ENCODE results near the gene TAS2R46. TPM values are rescaled to one million over a fixed set of nuclear protein-coding genes. Genes with fewer than 3 reads are reported as not detected.

TAS2R46 gene
- total and polyA plus RNA-seq, 2 of the 4 experiments (the other 2 are of a cell fraction): 0.09 to 4.7 TPM

GRCh38 chr12:11055306-11055705, 6.8 kb downstream of the TAS2R46 start:
- H2AK5ac ChIP-seq (ENCODE audit: low read depth, low read length): no peak overlapping the region
- no peaks in the 10 kb centered on the region for H3K27me3 ChIP-seq (ENCODE audit: control insufficient read depth, insufficient read depth, low read length)
- no peak for ATAC-seq (ENCODE audit: low read depth)
- H3K9me1 ChIP-seq (ENCODE audit: insufficient read depth, low read length): peaks cover 4% of the 10 kb centered on the region; the same call in 1 of the 2 replicates
- no peak overlapping the region for H3K27ac ChIP-seq (ENCODE audit: insufficient read depth, low read length)
- no peak for DNase-seq
- no peak overlapping the region for H3K4me2 ChIP-seq (ENCODE audit: low read depth, low read length)
- no peak overlapping the region for H2AFZ ChIP-seq (replicated peaks; ENCODE audit: low read length, poor library complexity)
- no peak for TF ChIP-seq NFE2L2 (IDR thresholded peaks at IDR 0.05; ENCODE audit: low read depth, low read length)
- TF ChIP-seq CHD1 (IDR thresholded peaks at IDR 0.05; ENCODE audit: low read depth, low read length): no peak
- TF ChIP-seq, protein P1, sequence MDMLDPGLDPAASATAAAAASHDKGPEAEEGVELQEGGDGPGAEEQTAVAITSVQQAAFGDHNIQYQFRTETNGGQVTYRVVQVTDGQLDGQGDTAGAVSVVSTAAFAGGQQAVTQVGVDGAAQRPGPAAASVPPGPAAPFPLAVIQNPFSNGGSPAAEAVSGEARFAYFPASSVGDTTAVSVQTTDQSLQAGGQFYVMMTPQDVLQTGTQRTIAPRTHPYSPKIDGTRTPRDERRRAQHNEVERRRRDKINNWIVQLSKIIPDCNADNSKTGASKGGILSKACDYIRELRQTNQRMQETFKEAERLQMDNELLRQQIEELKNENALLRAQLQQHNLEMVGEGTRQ (IDR thresholded peaks at IDR 0.05; ENCODE audit: low read depth, low read length): no peak
- TF ChIP-seq BHLHE40 (IDR thresholded peaks at IDR 0.05; ENCODE audit: low read depth, low read length): no peak
- TF ChIP-seq CEBPB (IDR thresholded peaks at IDR 0.05; ENCODE audit: low read depth, low read length): no peak
- no peak for TF ChIP-seq MAZ (IDR thresholded peaks at IDR 0.05; ENCODE audit: borderline replicate concordance, low read depth, low read length)
- TF ChIP-seq POLR2A (IDR thresholded peaks at IDR 0.05; ENCODE audit: low read depth, low read length): no peak
- no peak for TF ChIP-seq FOS (IDR thresholded peaks at IDR 0.05; ENCODE audit: low read depth, low read length)
- no peak for TF ChIP-seq RAD21 (IDR thresholded peaks at IDR 0.05; ENCODE audit: low read length)
- TF ChIP-seq SMC3 (IDR thresholded peaks at IDR 0.05; ENCODE audit: low read depth, low read length): no peak
- no peak for TF ChIP-seq CTCF (conservative IDR thresholded peaks at IDR 0.05; ENCODE audit: low read depth, low read length)
- no peak for TF ChIP-seq MAFK (IDR thresholded peaks at IDR 0.05; ENCODE audit: low read depth, low read length)
- no peak for TF ChIP-seq RFX5 (IDR thresholded peaks at IDR 0.05; ENCODE audit: low read depth, low read length)
- no peak for TF ChIP-seq RCOR1 (IDR thresholded peaks at IDR 0.05; ENCODE audit: insufficient replicate concordance, low read length)
- TF ChIP-seq, protein P2, sequence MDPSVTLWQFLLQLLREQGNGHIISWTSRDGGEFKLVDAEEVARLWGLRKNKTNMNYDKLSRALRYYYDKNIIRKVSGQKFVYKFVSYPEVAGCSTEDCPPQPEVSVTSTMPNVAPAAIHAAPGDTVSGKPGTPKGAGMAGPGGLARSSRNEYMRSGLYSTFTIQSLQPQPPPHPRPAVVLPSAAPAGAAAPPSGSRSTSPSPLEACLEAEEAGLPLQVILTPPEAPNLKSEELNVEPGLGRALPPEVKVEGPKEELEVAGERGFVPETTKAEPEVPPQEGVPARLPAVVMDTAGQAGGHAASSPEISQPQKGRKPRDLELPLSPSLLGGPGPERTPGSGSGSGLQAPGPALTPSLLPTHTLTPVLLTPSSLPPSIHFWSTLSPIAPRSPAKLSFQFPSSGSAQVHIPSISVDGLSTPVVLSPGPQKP (IDR thresholded peaks at IDR 0.05; ENCODE audit: borderline replicate concordance, low read depth, low read length): no peak
- TF ChIP-seq MXI1 (IDR thresholded peaks at IDR 0.05; ENCODE audit: borderline replicate concordance, low read depth, low read length): no peak
- H3K9ac ChIP-seq (ENCODE audit: low read depth, low read length): no peak overlapping the region
- H4K5ac ChIP-seq (ENCODE audit: low read depth, low read length): no peak overlapping the region
- no peak overlapping the region for H3K4me3 ChIP-seq (ENCODE audit: insufficient read depth, low read depth, low read length)
- ChIA-PET CTCF (interaction anchor here (0.6 kb wide), 1 partner anchor 50 kb away, joined by 4 read pairs; no protein-coding TSS in a partner anchor), POLR2A (ENCODE audit: unreplicated experiment) (no interaction called here)
- no peak overlapping the region for H2AK9ac ChIP-seq (replicated peaks; ENCODE audit: low read depth, low read length, poor library complexity)
- H3K23ac ChIP-seq (ENCODE audit: low read depth, low read length): no peak overlapping the region
- H3K9me3 ChIP-seq (ENCODE audit: control insufficient read depth, insufficient read depth, low read length): no peaks in the 10 kb centered on the region
- H4K8ac ChIP-seq (ENCODE audit: low read depth in 2 of 2, low read length in 2 of 2): no peak overlapping the region
- no peak overlapping the region for H4K91ac ChIP-seq (ENCODE audit: insufficient read depth, low read depth, low read length)
- no TSS peak for BruUV-seq (replicated peaks)
- no peak overlapping the region for H3K18ac ChIP-seq (ENCODE audit: low read depth, low read length)
- H3K14ac ChIP-seq (replicated peaks; ENCODE audit: low read depth, low read length): no peak overlapping the region
- no peak overlapping the region for H2BK20ac ChIP-seq (ENCODE audit: low read depth, low read length)
- H3K4me1 ChIP-seq (ENCODE audit: control insufficient read depth, insufficient read depth, low read length): no peaks in the 10 kb centered on the region
- H2BK120ac ChIP-seq (ENCODE audit: low read depth, low read length): no peak overlapping the region
- WGBS, 2 experiments (ENCODE audit: extremely low coverage in 2 of 2, insufficient read length in 1 of 2): no CpG with 5 or more reads among the region's 2 CpGs
- no peak overlapping the region for H3K56ac ChIP-seq (ENCODE audit: extremely low read depth, insufficient read depth, low read length)
- peaks cover 17 to 31% of the 10 kb centered on the region in 2 experiments; a peak in 3 of 4 replicates for H3K79me1 ChIP-seq (ENCODE audit: low read depth in 1 of 2, low read length in 2 of 2)
- peaks cover 2% of the 10 kb centered on the region; the same call in 1 of the 2 replicates for H3K36me3 ChIP-seq (ENCODE audit: control insufficient read depth, insufficient read depth, low read length)
- no peak overlapping the region for H3K4ac ChIP-seq (ENCODE audit: low read depth, low read length)
- no peak overlapping the region for H2BK5ac ChIP-seq (ENCODE audit: low read depth, low read length, poor library complexity, severe bottlenecking)
- in situ Hi-C loops (cut with MboI; ENCODE audit: low sequenced_read_pairs): no loop called here
- intact Hi-C loops (cut with micrococcal nuclease): no loop called here
- dilution Hi-C loops (cut with HindIII; ENCODE audit: low sequenced_read_pairs, unreplicated experiment): no loop called here
- H4K20me1 ChIP-seq (ENCODE audit: insufficient read depth, low read length): no peaks in the 10 kb centered on the region
- no peak overlapping the region for H2BK15ac ChIP-seq (ENCODE audit: low read depth, low read length)

All from IMR-90 (cell line).